ENCODE measurements around the gene CST7.
"Not testable (repeated sequence)": the region's sequence is repeated elsewhere in the genome, so short reads cannot be mapped to it uniquely, and the experiment has no call there.

The CST7 gene

DNA sequence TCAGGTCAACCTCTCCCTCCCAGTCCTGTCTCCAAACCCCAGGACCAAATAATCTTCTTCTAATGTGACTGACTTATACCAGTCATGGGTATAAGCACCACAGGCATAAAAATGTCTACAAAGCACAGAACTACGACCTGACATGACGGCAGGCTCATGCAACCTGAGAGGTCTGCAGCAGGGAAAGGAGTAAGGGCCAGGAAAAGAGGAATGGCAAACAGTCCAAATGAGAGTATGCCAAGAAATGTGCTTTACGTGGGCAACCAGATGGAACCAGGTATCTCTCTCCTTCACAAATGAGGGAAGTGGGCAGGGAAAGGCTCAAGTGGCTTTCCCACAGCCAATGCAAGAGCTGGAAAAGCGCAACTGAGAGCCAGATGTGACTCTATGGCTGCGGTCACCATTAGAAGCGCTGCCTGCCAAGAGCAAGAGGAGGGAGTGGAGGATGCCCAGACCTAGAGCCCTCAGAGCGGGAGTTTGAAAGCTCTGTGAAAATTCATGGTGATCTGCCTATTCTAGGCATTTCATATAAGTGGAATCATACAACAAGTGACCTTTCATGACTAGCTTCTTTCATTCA, 37.5 kb downstream of the CST7 start:
- DNase-seq (ENCODE audit: low spot score): no peak

DNA sequence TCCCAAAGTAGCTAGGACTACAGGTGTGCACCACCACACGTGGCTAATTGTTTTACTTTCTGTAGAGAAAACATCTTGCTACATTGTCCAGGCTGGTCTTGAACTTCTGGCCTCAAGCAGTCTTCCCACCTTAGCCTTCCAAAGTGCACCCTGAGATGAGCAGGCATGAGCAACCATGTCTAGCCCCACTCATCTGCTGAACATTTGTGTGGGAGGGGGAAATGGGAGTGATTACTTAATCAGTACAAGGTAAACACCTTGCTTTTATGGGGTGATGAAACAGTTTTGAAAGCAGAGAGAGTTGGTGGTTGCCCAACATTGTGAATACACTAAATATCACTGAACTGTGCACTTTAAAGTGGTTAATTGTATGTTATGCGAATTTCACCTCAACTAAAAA, 38.2 kb downstream of the CST7 start:
- DNase-seq (ENCODE audit: low spot score): no peak

DNA sequence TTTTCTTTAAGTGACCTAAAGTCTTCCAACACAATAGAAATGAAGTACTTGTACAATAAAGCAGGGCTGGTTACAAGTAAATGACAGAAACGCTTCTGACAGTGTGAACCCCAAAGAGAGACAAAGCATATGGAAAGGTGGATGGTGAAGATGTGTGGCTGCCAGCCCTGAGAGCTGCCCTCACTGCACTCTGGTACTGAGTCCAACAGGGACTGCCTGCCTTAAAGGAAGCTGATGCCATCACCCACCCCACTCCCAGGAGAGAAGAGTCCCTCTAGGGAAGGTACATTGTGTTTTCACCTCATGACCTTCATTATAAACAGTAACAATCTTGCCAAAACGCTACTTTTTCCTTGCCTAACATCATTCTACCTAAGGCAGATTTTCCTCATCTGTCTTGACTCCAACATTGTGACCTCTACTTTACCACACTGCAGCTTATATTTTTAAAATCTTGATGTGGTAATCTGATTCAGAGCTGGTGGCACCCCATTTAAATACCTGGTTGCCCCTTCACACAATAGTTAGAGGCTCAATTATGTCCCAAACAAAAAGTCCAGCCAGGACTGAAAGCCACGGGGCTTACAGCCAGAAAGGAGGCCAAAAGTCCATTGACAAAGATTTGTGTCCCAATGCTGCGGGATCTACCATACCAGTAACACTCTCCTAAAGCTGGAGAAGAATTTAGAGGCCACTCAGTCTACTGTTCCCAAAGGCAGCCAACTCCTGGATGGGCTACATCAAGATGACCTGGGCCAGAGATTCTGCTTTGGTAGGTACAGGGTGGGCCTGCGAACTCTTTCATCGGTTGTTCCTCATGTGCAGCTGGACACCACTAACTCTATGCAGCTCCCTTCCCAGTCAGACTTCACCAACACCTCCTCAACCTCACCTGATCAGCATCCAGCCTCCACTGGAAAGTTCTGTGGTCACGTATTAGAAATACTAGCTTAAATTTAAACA, 39.1 kb downstream of the CST7 start:
- no peak for DNase-seq (ENCODE audit: low spot score)

DNA sequence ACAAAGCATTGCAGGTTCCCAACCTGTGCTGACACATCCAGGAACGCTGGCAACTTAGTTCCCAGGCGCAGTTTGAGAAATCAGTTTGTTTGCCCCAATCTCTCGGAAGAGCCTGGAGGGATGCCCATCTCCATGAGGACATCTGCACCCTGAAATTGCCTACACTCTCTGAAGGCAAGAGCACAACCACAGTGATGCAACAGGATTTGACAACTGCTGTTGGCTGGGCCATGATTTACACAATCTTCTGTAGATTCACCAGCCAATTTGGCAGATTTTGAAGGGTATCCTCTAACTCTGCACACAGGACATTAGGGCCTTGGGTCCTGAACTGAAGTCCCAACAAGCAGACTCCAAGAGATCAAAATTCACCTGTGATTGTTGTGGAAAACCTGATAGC, 40.1 kb downstream of the CST7 start:
- DNase-seq (ENCODE audit: low spot score): no peak

DNA sequence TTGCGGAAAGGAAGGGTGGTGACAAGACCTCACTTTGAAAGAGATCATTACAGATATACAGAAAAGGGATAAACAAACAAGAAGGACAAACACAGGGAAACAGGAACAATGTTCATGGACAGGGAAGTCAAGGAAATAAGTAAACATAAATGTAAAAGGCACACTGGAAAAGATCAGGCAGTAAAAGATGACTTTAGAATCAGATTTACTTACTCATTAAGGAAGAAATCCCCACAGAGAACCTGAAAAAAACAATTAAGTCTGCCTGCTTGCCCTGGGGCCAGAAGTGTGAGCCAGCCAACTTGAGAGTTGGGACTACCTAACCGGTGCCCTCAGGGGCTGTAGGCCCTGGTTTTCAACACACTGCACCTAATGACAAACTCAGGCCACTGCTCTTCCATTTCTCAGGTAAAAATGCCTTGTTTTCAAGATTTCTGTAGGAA, 41.8 kb downstream of the CST7 start:
- no peak for DNase-seq (ENCODE audit: low spot score)

DNA sequence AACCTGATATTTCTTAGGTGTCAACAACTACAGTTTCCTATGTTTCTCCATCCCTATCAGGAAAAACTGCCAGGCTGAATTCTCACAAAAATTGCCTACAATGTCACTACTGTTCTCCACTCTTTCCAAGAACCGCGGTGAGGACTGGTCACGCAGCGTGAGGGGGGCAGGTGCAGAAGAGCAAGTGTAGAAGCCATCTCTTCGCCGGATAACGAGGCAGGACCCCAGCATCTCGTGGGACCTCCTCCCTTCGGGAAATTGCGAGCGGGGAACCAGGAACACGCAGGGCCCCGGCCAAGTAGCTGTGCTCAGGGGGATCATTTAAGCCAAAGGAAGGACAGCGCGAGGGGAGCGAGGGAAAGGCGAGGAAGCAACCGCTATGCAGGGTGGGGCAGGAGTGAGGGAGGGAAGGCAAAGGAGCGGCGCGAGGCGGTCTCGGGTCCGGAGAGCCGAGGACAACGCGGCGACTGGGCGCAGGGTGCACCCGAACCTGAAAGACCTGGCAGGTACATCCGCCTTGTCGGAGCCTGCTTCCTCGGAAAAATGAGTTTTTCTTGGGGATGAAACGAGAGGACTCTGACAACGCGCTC, 42.9 kb downstream of the CST7 start:
- peak; percentile 54 for DNase-seq (ENCODE audit: low spot score)

DNA sequence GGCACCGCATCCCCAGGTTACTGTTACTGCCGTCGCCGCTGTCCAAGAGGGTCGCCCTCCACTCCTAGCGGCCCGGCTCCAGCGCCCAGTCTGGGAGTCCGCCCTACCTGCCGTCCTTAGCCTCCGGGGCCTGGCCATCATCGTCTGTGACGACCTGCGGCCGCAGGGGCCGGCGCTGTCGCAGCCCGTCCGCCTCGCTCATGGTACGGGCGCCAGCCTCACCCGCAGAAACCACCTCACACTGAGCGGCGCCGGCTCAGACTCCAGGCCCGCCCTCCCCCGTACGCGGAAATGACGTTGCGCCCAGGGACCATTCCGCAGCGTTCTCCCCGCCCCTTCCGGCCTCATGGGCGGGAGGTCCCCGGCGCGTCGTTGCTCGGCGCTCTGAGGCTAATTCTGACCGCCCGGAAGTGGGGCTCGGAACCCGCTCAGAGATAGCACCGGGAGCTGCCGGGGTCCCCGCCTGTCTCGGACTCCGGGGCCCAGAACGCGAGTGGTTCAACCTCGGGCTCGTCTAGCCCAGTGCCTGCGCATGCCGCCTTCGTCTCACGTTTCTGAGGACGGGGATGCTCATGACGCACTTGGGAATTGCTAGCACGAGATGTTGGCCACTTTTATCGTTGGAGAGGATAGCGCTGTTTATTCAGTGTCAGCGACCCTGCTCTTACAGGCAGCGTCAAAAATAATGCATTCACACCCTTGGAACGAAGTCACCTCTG, 43.6 kb downstream of the CST7 start, which contains the start of gene APMAP:
TSS of gene APMAP (minus strand) at position 265 of the 719 bp plus-strand sequence. CDS start at position 202, 63 bp downstream.
- DNase-seq (ENCODE audit: low spot score): peak; percentile 97

DNA sequence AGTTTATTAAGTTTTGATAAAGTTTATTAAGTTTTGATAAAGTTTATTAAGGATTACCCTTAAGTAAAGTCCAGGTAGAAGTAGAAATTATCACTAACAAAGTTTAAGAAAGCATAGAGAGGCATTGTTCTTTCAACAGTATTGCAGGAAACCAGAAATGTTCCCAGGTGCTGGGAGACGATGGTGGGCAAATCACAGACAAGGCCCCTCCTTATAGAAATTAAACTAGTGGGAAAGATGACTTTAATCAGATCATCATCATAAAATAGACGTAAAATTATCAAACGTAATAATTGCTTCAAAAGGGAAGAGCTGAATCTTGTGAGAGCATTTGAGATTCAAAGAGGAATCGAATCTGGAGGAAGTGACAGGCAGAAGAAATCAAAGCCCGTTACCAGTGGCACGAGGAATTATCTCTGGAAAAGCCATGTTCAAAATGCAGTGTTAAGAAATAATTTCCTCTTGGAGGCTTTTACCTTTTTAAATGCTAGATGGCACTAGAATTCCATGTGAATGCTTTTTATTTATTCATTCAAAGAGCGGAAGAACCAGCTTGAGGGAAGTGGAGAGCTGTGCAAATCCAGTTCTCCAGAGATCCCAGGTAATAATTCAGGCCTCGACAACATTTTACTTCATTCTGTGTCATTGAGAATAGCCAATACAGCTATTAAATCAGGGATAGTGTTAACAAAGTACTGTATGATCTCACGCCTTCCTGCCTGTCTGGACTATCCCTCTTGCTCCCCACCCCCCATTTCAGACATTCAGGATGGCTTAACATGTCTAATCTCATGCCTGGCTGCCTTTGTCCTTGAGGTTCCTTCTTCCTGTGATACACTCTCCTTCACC, 44.5 kb downstream of the CST7 start:
- no peak for DNase-seq (ENCODE audit: low spot score)

DNA sequence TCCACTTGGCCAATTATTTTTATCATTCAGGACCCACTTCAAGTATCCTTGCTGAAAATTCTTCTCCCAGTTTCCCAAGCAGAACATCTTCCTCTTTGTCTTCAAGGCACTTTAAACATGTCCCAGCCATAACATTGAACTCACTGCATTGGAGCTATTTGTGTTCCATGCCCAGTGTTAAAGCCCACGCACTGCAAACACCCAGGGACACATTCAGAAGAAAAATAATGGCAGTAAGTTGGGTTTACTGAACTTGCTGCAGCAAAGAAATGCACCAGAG, 45.1 kb downstream of the CST7 start:
- DNase-seq (ENCODE audit: low spot score): no peak

DNA sequence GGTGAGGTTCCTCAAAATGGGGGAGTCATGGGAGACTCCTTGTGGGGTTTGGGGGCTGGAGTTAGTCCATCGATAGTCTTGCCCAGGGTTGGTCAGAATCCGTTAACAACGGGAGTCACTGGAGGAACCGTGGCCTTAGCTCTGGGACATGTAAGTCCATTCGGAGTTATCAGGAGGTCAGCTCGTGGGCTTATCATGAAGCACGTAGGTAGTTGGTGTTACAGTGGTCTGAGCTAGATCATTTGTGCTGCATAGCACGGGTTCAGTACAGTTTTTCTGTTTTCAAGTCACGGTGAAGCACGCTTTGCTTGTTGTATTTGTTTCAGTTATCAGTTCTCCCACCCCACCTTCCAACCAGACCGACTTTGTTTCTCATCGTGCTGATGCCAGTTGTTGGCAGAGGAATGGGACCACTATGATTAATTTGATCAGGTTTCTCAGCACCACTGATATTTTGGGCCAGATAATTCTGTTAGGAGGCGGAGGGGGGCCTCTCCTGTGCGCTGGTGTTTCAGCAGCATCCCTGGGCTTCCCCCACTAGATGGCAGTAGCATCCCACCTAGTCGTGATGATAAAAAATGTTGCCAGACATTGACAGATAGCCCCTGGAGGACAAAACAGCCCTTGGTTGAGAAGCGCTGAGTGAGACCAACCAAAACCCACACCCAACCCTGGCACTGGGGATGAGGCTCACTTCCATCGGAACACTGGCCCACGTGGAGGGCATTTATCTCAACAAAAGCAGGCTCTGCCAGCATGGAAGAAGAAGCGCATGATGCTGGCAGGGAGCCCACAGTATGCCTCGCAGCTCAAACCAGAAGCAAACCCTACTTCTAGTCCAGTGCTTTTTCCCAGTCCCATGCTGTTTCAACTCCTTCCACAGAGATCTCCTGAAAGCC, 45.6 kb downstream of the CST7 start:
- peak; percentile 82 for DNase-seq (ENCODE audit: low spot score)

DNA sequence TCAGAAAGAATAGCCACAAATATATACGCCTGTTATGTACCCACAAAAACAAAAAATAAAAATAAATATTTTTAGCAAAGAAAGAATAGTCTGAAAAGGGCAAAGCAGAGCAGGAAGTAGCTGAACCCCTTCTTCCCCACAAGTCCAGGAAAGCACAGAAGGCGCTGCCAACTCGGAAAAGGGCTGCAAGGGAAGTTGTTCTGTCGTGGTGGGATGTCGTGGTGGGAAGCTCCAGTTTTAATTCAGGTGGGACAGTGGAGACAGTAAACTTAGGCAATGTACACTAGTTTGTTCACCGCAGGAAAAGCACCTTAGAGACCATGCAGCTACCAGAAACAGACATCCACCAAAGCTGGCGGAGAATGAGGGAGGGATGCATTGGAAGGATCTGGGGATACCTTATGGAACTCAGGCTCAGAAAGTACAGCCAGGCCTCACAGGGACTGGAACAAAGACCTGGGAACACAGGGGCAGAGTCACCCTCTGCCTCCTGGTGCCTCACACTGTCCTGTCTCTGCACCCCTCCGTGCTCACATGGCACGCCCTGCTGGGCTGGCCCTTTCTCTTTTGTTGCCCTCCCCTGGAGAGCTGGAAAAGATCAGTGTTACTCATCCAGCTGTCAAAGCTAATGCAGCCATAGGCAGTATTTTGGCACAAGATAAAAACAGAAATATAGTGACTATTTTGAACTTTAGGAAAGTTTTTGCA, 46.8 kb downstream of the CST7 start:
- no peak for DNase-seq (ENCODE audit: low spot score)

DNA sequence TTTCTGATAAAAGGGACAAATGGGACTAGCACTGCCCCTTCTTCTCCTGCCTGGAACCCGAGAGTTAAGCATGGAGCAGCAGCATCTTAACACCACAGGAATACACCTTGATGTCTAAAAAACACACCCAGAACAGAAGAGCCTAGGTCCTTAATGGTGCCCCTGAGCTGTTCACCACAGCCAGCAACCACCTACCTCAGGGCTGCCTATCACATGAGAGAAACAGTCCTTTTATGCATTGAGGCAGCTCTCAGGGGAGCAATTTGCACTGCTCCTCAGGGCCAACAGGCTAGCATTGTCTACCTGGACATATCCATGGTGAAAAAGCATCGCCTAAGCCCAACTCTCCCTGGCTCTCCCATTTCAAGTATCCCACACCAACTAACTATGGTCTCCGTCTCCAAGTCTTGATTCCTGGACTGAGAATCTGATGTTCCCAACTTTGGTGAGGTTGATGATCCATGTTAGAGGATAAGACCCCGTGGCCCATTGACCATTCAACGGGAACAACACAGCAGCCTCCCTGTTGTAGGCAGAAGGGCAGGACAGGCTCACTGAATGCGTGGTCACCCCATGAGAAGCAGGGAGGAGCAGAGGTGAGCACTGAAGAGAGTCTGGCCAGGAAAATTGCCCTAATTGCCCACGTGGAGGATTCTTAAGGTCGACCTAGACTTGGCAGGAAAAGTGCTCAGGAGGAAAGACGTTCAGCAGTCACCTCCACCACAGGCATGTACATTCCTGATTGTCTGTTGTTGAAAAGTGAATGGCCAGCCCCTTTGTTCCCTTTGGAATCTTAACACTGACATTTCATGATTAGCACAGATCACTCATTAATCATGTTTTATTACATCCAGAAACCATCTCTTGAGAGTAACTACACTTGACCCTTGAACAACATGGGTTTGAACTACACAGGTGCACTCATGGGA, 47.6 kb downstream of the CST7 start:
- DNase-seq (ENCODE audit: low spot score): no peak

DNA sequence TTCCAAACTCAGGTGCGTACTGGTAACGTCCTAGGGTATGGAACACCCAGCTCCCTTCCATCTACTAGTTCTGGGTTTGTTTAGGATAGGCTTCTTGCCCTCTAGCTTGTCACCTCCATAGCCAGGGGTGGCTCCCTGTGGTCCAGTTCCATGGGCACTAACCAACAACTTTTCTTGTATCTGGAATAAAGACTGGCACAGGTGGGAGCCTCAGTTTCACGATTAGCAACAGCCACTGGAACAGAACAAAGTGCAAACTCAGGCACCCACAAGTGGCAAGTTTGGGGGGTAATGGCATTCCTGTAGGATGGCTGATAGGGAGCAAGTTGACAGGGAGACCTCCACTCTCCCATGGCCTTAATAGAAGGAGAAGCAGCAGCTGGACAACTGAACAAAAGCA, 49.1 kb downstream of the CST7 start:
- no peak for DNase-seq (ENCODE audit: low spot score)

DNA sequence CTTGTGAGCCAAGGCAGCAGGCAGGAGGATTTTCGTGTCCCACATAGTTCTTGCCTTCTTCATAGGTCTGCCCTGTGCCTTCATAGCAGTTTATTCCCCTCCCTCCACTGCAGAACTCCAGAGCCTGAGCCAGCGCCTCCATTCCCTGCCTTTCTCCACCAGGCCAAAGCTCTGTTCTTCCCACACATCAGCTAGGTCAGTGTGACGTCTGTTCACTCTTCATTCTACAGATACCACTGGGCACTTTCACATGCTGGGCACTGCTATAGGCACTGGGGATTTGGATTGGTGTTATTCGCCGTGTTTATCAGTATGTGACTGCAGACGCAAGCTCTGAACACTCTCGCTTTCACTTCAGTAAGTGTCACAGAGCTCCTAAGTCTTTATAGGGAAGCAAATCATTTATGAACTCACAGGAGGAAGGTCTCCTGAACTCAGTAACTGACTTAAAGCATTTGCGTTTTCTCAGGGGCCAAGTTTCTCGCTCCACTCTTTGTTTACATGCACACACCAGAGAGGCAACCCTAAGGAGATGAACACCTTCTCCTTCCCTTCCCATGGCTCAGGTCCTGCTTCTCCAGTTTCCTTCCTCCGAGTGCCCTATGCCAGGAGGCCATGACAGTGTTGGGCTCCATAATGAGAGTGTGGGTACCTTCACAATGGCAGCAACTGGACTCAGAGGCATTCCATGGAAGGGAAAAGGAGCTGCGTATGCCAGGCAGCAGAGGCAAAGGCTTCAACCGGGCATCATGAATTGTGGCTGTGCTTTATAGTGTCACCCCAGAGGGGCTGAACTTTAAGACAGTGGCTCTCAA, 49.8 kb downstream of the CST7 start:
- DNase-seq (ENCODE audit: low spot score): no peak

DNA sequence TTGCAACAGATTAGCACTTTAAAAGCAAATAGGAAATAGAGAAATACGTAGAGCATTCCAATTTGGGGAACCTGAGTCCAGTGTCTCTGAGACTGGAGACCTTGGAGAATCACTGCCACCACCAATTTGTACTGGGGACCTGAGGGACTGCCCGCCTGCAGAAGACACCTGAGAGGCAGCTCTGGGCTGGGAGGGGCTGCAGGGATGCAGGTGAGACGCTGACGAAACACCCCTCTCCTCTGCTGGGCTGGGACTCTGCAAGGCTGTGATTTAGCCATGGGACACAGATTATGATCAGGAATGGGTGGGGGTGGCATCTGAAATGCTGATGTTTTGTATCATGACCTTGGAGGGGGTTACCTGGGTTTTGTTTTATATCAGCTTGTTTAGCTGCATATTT, 50.5 kb downstream of the CST7 start:
- no peak for DNase-seq (ENCODE audit: low spot score)

DNA sequence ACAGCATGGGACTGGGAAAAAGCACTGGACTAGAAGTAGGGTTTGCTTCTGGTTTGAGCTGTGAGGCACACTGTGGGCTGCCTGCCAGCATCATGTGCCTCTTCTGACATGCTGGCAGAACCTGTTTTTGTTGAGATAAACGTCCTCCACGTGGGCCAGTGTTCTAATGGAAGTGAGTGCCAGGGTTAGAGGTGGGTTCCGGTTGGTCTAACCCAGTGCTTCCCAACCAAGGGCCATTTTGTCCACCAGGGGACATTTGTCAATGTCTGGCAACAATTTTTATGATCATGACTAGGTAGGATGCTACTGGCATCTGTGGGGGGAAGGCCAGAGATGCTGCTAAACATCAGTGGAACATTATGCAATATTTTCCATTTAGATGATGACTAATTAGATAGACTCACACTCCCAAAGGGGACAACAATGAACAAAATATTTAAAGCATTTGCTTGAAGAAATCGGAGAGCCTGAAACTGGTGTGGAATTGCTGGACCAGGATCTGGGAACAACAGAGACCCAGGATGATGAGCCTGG, 51.3 kb downstream of the CST7 start:
- DNase-seq (ENCODE audit: low spot score): no peak

DNA sequence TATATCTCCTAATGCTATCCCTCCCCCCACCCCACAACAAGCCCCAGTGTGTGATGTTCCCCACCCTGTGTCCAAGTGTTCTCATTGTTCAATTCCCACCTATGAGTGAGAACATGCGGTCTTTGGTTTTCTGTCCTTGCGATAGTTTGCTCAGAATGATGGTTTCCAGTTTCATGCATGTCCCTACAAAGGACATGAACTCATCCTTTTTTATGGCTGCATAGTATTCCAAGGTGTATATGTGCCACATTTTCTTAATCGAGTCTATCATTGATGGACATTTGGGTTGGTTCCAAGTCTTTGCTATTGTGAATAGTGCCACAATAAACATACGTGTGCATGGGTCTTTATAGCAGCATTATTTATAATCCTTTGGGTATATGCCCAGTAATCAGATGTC, 52.3 kb downstream of the CST7 start:
- not testable (repeated sequence) for DNase-seq (ENCODE audit: low spot score)

DNA sequence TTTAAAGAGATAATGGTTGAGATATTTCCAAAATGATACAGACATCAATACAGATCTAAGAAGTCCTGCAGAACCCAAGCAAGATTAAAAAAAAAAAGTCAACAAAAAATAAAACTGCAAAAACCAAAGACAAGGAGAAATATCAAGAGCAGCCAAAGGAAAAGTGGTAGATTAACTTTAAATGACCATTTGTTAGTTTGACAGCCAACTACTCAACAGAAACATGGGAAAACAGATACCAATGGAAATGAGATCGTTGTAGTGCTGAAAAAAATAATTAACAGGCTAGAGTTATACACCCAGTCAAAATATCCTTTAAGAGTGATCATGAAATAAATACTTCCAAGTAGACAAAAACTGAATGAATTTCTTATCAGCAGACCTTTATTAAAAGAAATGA, 53.9 kb downstream of the CST7 start:
- DNase-seq (ENCODE audit: low spot score): no peak

Measured in iPS-NIHi11 (cell line).